OCI-LY3 (cell line): ENCODE data around the gene ECHDC1.

Experiments used
- H2AFZ ChIP-seq: fragments of 200-600, 300-600 bp; shearing (Covaris generic); 2 replicates; pipeline ENCODE4 v1.6.0; 2014; ENCODE audit warnings: antibody characterized with exemption, low read depth, low read length
- H3K27ac ChIP-seq: fragments of 200-600, 300-600 bp; sonication (generic); 2 replicates; pipeline ENCODE4 v1.5.1; 2014; ENCODE audit warnings: mild to moderate bottlenecking, low read length, moderate library complexity, mixed read lengths
- H3K27me3 ChIP-seq: fragments of 200-600, 300-600 bp; sonication (generic); 2 replicates; pipeline ENCODE4 v1.6.1; 2014; ENCODE audit warnings: low read depth, low read length, mixed read lengths
- H3K36me3 ChIP-seq: fragments of 200-600, 300-600 bp; sonication (generic); replicated peaks from 2 replicates; pipeline ENCODE3; 2014; ENCODE audit warnings: low read depth, low read length, mixed read lengths
- H3K4me1 ChIP-seq: fragments of 300-600, 200-600 bp; sonication (generic); 2 replicates; pipeline ENCODE4 v1.6.1; 2014; ENCODE audit warnings: low read length, mixed read lengths
- H3K4me2 ChIP-seq: fragments of 200-600, 300-600 bp; sonication (generic); 2 replicates; pipeline ENCODE4 v1.6.1; 2014; ENCODE audit warnings: low read length, mixed read lengths
- H3K4me3 ChIP-seq: fragments of 300-600, 200-600 bp; sonication (generic); 2 replicates; pipeline ENCODE4 v1.5.1; 2014; ENCODE audit warnings: antibody characterized with exemption, mild to moderate bottlenecking, low read length, moderate library complexity
- H3K79me2 ChIP-seq: fragments of 300-600, 200-600 bp; shearing (Covaris generic); 2 replicates; pipeline ENCODE4 v1.6.1; 2014; ENCODE audit warnings: mild to moderate bottlenecking, low read length, mixed read lengths
- H3K9ac ChIP-seq: fragments of 300-600, 200-600 bp; shearing (Covaris generic); 2 replicates; pipeline ENCODE4 v1.6.0; 2014; ENCODE audit warnings: mild to moderate bottlenecking, low read length, moderate library complexity
- H3K9me3 ChIP-seq: fragments of 200-600, 300-600 bp; shearing (Covaris generic); 2 replicates; pipeline ENCODE4 v1.6.1; 2014; ENCODE audit warnings: low read length, mixed read lengths; ENCODE audit not compliant: insufficient read depth
- H4K20me1 ChIP-seq: fragments of 200-600, 300-600 bp; sonication (generic); 2 replicates; pipeline ENCODE4 v1.6.1; 2016; ENCODE audit warnings: low read length, mixed read lengths; ENCODE audit not compliant: insufficient read depth
- CTCF ChIP-seq: fragments of 200-600, 300-600 bp; sonication (generic); IDR thresholded peaks from 2 replicates; pipeline ENCODE4 v1.5.1; 2014; ENCODE audit warnings: antibody characterized with exemption, low read length, low read depth
- EZH2phosphoT487 ChIP-seq: fragments of 200-600 bp; shearing (Covaris generic); IDR thresholded peaks from 2 replicates; pipeline ENCODE4 v1.6.1; 2018; ENCODE audit warnings: antibody characterized with exemption, mixed run types, low read depth

ECHDC1 gene

GRCh38 chr6:127249621-127250020 lies 93.8 kb downstream of the ECHDC1 start:
- Histone ChIP-seq H4K20me1 (no peaks in the 10 kb centered on the region), H3K4me3 (no peak overlapping the region), H3K27ac (no peak overlapping the region), H3K4me1 (no peaks in the 10 kb centered on the region), H3K4me2 (no peak overlapping the region), H2AFZ (no peak overlapping the region), H3K27me3 (no peaks in the 10 kb centered on the region), H3K79me2 (no peaks in the 10 kb centered on the region), H3K9me3 (no peaks in the 10 kb centered on the region), H3K9ac (no peak overlapping the region), H3K36me3 (no peaks in the 10 kb centered on the region)
- TF ChIP-seq CTCF (no peak), EZH2phosphoT487 (no peak)

GRCh38 chr6:127247114-127248096 lies 96.0 kb downstream of the ECHDC1 start:
- H3K9me3 ChIP-seq = no peaks in the 10 kb centered on the region
- H3K4me3 ChIP-seq = no peak overlapping the region
- no peak overlapping the region for H3K27ac ChIP-seq
- no peaks in the 10 kb centered on the region for H3K79me2 ChIP-seq
- no peaks in the 10 kb centered on the region for H3K27me3 ChIP-seq
- no peak for TF ChIP-seq CTCF
- TF ChIP-seq EZH2phosphoT487 = no peak
- no peak overlapping the region for H3K9ac ChIP-seq
- H3K4me1 ChIP-seq = no peaks in the 10 kb centered on the region
- no peak overlapping the region for H3K4me2 ChIP-seq
- no peak overlapping the region for H2AFZ ChIP-seq
- no peaks in the 10 kb centered on the region for H3K36me3 ChIP-seq
- no peaks in the 10 kb centered on the region for H4K20me1 ChIP-seq

GRCh38 chr6:127243501-127243900 lies 99.9 kb downstream of the ECHDC1 start:
- TF ChIP-seq EZH2phosphoT487 (no peak), CTCF (no peak)
- Histone ChIP-seq H3K9me3 (no peaks in the 10 kb centered on the region), H3K4me2 (no peak overlapping the region), H3K9ac (no peak overlapping the region), H3K27ac (no peak overlapping the region), H4K20me1 (no peaks in the 10 kb centered on the region), H2AFZ (no peak overlapping the region), H3K36me3 (no peaks in the 10 kb centered on the region), H3K27me3 (no peaks in the 10 kb centered on the region), H3K4me1 (no peaks in the 10 kb centered on the region), H3K79me2 (no peaks in the 10 kb centered on the region), H3K4me3 (no peak overlapping the region)
